SH-SY5Y (cell line): ENCODE results near the gene PDE4A.

ENCODE experiments used
- GATA2 ChIP-seq: IDR thresholded peaks from 2 replicates; pipeline ENCODE4 v1.6.1; 2011; ENCODE audit warnings: mild to moderate bottlenecking, low read depth, low read length
- GATA3 ChIP-seq: IDR thresholded peaks from 2 replicates; pipeline ENCODE4 v1.6.1; 2011; ENCODE audit warnings: low read depth, mild to moderate bottlenecking, low read length, moderate library complexity

GRCh38 chr19:10395917-10396316, 24.4 kb upstream of the PDE4A start:
- TF ChIP-seq GATA2 (no peak), GATA3 (no peak)
